Measurements from ENCODE around the gene JAKMIP2. TPM values are rescaled to one million over a fixed set of nuclear protein-coding genes. Genes with fewer than 3 reads are reported as not detected.

JAKMIP2 gene
- polyA plus RNA-seq, 1 donor from 2014 or later = 46.3 TPM

GRCh38 chr5:147813696-147814095 is 31.2 kb upstream of the JAKMIP2 start:
- Histone ChIP-seq H2AFZ (ENCODE audit: low read depth, low read length) (no peak overlapping the region), H3K9me3 (ENCODE audit: low read length) (no peaks in the 10 kb centered on the region), H3K27me3 (ENCODE audit: insufficient read depth, low read depth, low read length) (no peaks in the 10 kb centered on the region), H3K4me2 (ENCODE audit: low read length) (no peak overlapping the region), H4K20me1 (ENCODE audit: insufficient read depth) (no peaks in the 10 kb centered on the region), H3K9ac (ENCODE audit: low read length) (no peak overlapping the region), H3K27ac (ENCODE audit: low read length) (no peak overlapping the region), H3K36me3 (ENCODE audit: insufficient read depth, low read length) (no peaks in the 10 kb centered on the region), H3K79me2 (replicated peaks; ENCODE audit: insufficient read depth, low read length) (no peaks in the 10 kb centered on the region), H3F3A (ENCODE audit: insufficient read depth, low read length, poor library complexity, severe bottlenecking) (no peaks in the 10 kb centered on the region), H3K9me2 (ENCODE audit: insufficient read depth, low read length) (no peaks in the 10 kb centered on the region), H3K4me3 (ENCODE audit: low read length) (no peak overlapping the region)
- no peak for TF ChIP-seq SMC3 (conservative IDR thresholded peaks at IDR 0.05; ENCODE audit: poor library complexity)
- no peak for TF ChIP-seq CTCF (IDR thresholded peaks at IDR 0.05; ENCODE audit: poor library complexity, severe bottlenecking)
- no peak for TF ChIP-seq REST (IDR thresholded peaks at IDR 0.05; ENCODE audit: borderline replicate concordance)
- TF ChIP-seq MXI1 (conservative IDR thresholded peaks at IDR 0.05; ENCODE audit: poor library complexity, severe bottlenecking) = no peak
- TF ChIP-seq EZH2 (IDR thresholded peaks at IDR 0.05; ENCODE audit: borderline replicate concordance, insufficient read depth, low read length, poor library complexity, severe bottlenecking) = no peak
- no peak for TF ChIP-seq TAF1 (IDR thresholded peaks at IDR 0.05; ENCODE audit: low read depth)
- no peak for TF ChIP-seq EP300 (conservative IDR thresholded peaks at IDR 0.05; ENCODE audit: poor library complexity, severe bottlenecking)
- no peak for TF ChIP-seq RAD21 (conservative IDR thresholded peaks at IDR 0.05)
- TF ChIP-seq POLR2AphosphoS5 (IDR thresholded peaks at IDR 0.05) = no peak

GRCh38 chr5:147809830-147810666 is 27.5 kb upstream of the JAKMIP2 start:
- H4K20me1 ChIP-seq (ENCODE audit: insufficient read depth) = no peaks in the 10 kb centered on the region
- no peak overlapping the region for H2AFZ ChIP-seq (ENCODE audit: low read depth, low read length)
- H3K9ac ChIP-seq (ENCODE audit: low read length) = no peak overlapping the region
- no peaks in the 10 kb centered on the region for H3K27me3 ChIP-seq (ENCODE audit: insufficient read depth, low read depth, low read length)
- H3K27ac ChIP-seq (ENCODE audit: low read length) = no peak overlapping the region
- H3K79me2 ChIP-seq (replicated peaks; ENCODE audit: insufficient read depth, low read length) = no peaks in the 10 kb centered on the region
- H3K4me3 ChIP-seq (ENCODE audit: low read length) = no peak overlapping the region
- no peak for TF ChIP-seq MXI1 (conservative IDR thresholded peaks at IDR 0.05; ENCODE audit: poor library complexity, severe bottlenecking)
- no peak for TF ChIP-seq EZH2 (IDR thresholded peaks at IDR 0.05; ENCODE audit: borderline replicate concordance, insufficient read depth, low read length, poor library complexity, severe bottlenecking)
- TF ChIP-seq REST (IDR thresholded peaks at IDR 0.05; ENCODE audit: borderline replicate concordance) = no peak
- TF ChIP-seq TAF1 (IDR thresholded peaks at IDR 0.05; ENCODE audit: low read depth) = no peak
- TF ChIP-seq CTCF (IDR thresholded peaks at IDR 0.05; ENCODE audit: poor library complexity, severe bottlenecking) = no peak
- TF ChIP-seq SMC3 (conservative IDR thresholded peaks at IDR 0.05; ENCODE audit: poor library complexity) = no peak
- TF ChIP-seq POLR2AphosphoS5 (IDR thresholded peaks at IDR 0.05) = no peak
- TF ChIP-seq RAD21 (conservative IDR thresholded peaks at IDR 0.05) = no peak
- no peak for TF ChIP-seq EP300 (conservative IDR thresholded peaks at IDR 0.05; ENCODE audit: poor library complexity, severe bottlenecking)
- H3K36me3 ChIP-seq (ENCODE audit: insufficient read depth, low read length) = no peaks in the 10 kb centered on the region
- no peaks in the 10 kb centered on the region for H3F3A ChIP-seq (ENCODE audit: insufficient read depth, low read length, poor library complexity, severe bottlenecking)
- no peaks in the 10 kb centered on the region for H3K9me3 ChIP-seq (ENCODE audit: low read length)
- no peak overlapping the region for H3K4me2 ChIP-seq (ENCODE audit: low read length)
- no peaks in the 10 kb centered on the region for H3K9me2 ChIP-seq (ENCODE audit: insufficient read depth, low read length)
